ENCODE data around the gene DHX9. TPM values are rescaled to one million over a fixed set of nuclear protein-coding genes. Genes with fewer than 3 reads are reported as not detected.

Gene DHX9
- total RNA-seq, 1 experiment from 2014 or later, result 180 TPM

- intact Hi-C loops (cut with micrococcal nuclease; ENCODE audit: unreplicated experiment) (no loop called here), in situ Hi-C loops (cut with HindIII; ENCODE audit: low pct_unique_long_range_greater_than_20kb, low sequenced_read_pairs) (no loop called here)
- CTCF ChIA-PET, result no interaction called here
- Histone ChIP-seq H3K36me3 (ENCODE audit: control insufficient read depth, insufficient read depth, low read length) (peaks cover 94% of the 10 kb centered on the region), H3K4me3 (ENCODE audit: low read depth in 2 of 2, low read length in 2 of 2) (no peak overlapping the region), H3K9me3 (ENCODE audit: control insufficient read depth, insufficient read depth, low read depth, low read length) (no peaks in the 10 kb centered on the region), H3K27ac (ENCODE audit: low read length) (no peak overlapping the region), H3K4me1 (ENCODE audit: control insufficient read depth, insufficient read depth, low read length) (no peaks in the 10 kb centered on the region), H3K27me3 (ENCODE audit: control insufficient read depth, insufficient read depth, low read length) (no peaks in the 10 kb centered on the region)
- no peak for TF ChIP-seq POLR2AphosphoS5 (IDR thresholded peaks at IDR 0.05; ENCODE audit: low read depth, low read length)
- ATAC-seq, result no peak
- POLR2A ChIA-PET, result interaction anchor here (0.5 kb wide), 1 partner anchor 29 kb away, joined by 3 read pairs; no protein-coding TSS in a partner anchor
- no peak for DNase-seq (ENCODE audit: low read depth, low spot score)
- BruUV-seq (replicated peaks), result no TSS peak
Observed at GRCh38 chr1:182875889-182876288, 36.7 kb downstream of the DHX9 start.

- TF ChIP-seq REST (IDR thresholded peaks at IDR 0.05; ENCODE audit: insufficient read depth in 1 of 2, low read depth in 2 of 2, low read length in 1 of 2) (no peak), CTCF (IDR thresholded peaks at IDR 0.05) (no peak), TCF7L2 (IDR thresholded peaks at IDR 0.05; ENCODE audit: low read depth, low read length) (no peak), POLR2AphosphoS5 (IDR thresholded peaks at IDR 0.05; ENCODE audit: low read depth, low read length) (no peak), SIN3A (IDR thresholded peaks at IDR 0.05; ENCODE audit: borderline replicate concordance, insufficient read depth, low read depth, low read length) (no peak)
- in situ Hi-C loops (cut with HindIII; ENCODE audit: low pct_unique_long_range_greater_than_20kb, low sequenced_read_pairs), result no loop called here
- POLR2A ChIA-PET, result no interaction called here
- CTCF ChIA-PET, result no interaction called here
- Histone ChIP-seq H3K27me3 (ENCODE audit: control insufficient read depth, insufficient read depth, low read length) (no peaks in the 10 kb centered on the region), H3K4me3 (ENCODE audit: low read depth in 2 of 2, low read length in 2 of 2) (no peak overlapping the region), H3K9me3 (ENCODE audit: control insufficient read depth, insufficient read depth, low read depth, low read length) (no peaks in the 10 kb centered on the region), H3K4me1 (ENCODE audit: control insufficient read depth, insufficient read depth, low read length) (no peaks in the 10 kb centered on the region), H3K27ac (ENCODE audit: low read length) (no peak overlapping the region), H3K36me3 (ENCODE audit: control insufficient read depth, insufficient read depth, low read length) (peaks cover 98% of the 10 kb centered on the region)
- BruUV-seq (replicated peaks), result no TSS peak
- ATAC-seq (no peak), DNase-seq (ENCODE audit: low read depth, low spot score) (no peak)
- intact Hi-C loops (cut with micrococcal nuclease; ENCODE audit: unreplicated experiment), result no loop called here
Observed at GRCh38 chr1:182877331-182877730, 38.2 kb downstream of the DHX9 start.

- no TSS peak for BruUV-seq (replicated peaks)
- H3K27me3 ChIP-seq (ENCODE audit: control insufficient read depth, insufficient read depth, low read length), result no peaks in the 10 kb centered on the region
- H3K9me3 ChIP-seq (ENCODE audit: control insufficient read depth, insufficient read depth, low read depth, low read length), result no peaks in the 10 kb centered on the region
- ATAC-seq (no peak), DNase-seq (ENCODE audit: low read depth, low spot score) (no peak)
- H3K27ac ChIP-seq (ENCODE audit: low read length), result no peak overlapping the region
- TF ChIP-seq SIN3A (IDR thresholded peaks at IDR 0.05; ENCODE audit: borderline replicate concordance, insufficient read depth, low read depth, low read length) (no peak), POLR2AphosphoS5 (IDR thresholded peaks at IDR 0.05; ENCODE audit: low read depth, low read length) (no peak), REST (IDR thresholded peaks at IDR 0.05; ENCODE audit: insufficient read depth in 1 of 2, low read depth in 2 of 2, low read length in 1 of 2) (no peak), CTCF (IDR thresholded peaks at IDR 0.05) (no peak), TCF7L2 (IDR thresholded peaks at IDR 0.05; ENCODE audit: low read depth, low read length) (no peak)
- peaks cover 94% of the 10 kb centered on the region for H3K36me3 ChIP-seq (ENCODE audit: control insufficient read depth, insufficient read depth, low read length)
- in situ Hi-C loops (cut with HindIII; ENCODE audit: low pct_unique_long_range_greater_than_20kb, low sequenced_read_pairs) (no loop called here), intact Hi-C loops (cut with micrococcal nuclease; ENCODE audit: unreplicated experiment) (no loop called here)
- H3K4me1 ChIP-seq (ENCODE audit: control insufficient read depth, insufficient read depth, low read length), result no peaks in the 10 kb centered on the region
- POLR2A ChIA-PET, result no interaction called here
- CTCF ChIA-PET, result no interaction called here
- no peak overlapping the region for H3K4me3 ChIP-seq (ENCODE audit: low read depth in 2 of 2, low read length in 2 of 2)
Observed at GRCh38 chr1:182877842-182878241, 38.7 kb downstream of the DHX9 start.

Data from Panc1 (cell line).